Measurements from ENCODE around the gene WDR35.

GRCh38 chr2:20034821-20035220 lies 44.9 kb upstream of the WDR35 start:
- TF ChIP-seq EZH2 (IDR thresholded peaks at IDR 0.05; ENCODE audit: low read length, unreplicated experiment) (no peak), CTCF (conservative IDR thresholded peaks at IDR 0.05; ENCODE audit: low read depth, low read length) (no peak)
